C4-2B (cell line): ENCODE data around the gene SIVA1.

Experiments used
- H3K27ac ChIP-seq: fragments of 450-650 bp; 2 replicates; pipeline ENCODE4 v1.5.1; 2017
- ZFX ChIP-seq: fragments of 450-650 bp; IDR thresholded peaks from 2 replicates; pipeline ENCODE4 v1.6.1; 2017
- TF ChIP-seq, protein P1 (sequence below): fragments of 450-650 bp; conservative IDR thresholded peaks from 2 replicates; pipeline ENCODE4 v1.5.1; 2017; ENCODE audit warnings: mild to moderate bottlenecking

Gene SIVA1

DNA sequence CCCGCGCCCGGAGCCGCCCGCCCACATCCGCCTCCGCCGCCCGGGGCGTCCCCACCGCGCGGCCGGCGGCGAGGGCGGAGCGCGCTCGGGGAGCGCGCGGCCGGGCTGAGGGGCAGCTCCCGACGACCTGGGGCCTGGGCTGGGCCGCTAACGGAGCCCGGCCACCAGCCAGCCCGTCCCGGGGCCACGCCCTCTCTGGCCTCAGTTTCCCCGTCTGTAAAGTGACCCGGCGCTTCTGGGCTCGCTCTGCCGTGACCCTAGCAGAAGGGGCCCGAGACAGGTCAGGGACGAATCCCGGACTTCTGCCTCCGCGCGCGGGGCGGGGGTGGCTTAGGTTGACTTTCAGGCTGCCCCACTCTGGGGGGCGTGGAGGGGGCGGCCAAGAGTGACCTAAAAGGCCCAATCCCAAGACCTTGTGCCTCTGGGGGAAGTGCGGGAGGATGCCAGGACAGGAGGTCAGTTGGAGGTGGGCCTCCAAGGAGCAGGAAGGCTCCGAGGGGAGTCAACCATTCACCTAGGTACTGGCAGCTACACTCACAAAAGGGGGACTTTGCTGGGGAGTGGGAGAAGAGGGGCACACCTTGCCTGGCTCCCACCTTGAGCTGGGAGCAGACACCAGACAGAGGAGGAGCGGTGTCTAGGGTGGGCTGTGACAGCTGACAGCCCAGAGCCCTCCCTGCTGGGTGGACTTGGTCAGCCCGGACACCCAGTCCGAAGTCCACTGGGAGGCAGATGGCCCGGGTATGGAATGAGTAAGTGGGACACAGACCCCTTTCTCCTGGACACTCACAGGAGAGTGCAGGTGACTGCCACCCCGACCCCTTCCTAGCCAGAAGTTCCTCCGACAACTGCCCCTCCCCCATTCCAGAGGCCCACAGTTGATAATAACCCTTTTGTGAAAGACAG lies 43.1 kb downstream of the SIVA1 start:
- H3K27ac ChIP-seq = peak overlapping the region; percentile 96
- TF ChIP-seq, protein P1, sequence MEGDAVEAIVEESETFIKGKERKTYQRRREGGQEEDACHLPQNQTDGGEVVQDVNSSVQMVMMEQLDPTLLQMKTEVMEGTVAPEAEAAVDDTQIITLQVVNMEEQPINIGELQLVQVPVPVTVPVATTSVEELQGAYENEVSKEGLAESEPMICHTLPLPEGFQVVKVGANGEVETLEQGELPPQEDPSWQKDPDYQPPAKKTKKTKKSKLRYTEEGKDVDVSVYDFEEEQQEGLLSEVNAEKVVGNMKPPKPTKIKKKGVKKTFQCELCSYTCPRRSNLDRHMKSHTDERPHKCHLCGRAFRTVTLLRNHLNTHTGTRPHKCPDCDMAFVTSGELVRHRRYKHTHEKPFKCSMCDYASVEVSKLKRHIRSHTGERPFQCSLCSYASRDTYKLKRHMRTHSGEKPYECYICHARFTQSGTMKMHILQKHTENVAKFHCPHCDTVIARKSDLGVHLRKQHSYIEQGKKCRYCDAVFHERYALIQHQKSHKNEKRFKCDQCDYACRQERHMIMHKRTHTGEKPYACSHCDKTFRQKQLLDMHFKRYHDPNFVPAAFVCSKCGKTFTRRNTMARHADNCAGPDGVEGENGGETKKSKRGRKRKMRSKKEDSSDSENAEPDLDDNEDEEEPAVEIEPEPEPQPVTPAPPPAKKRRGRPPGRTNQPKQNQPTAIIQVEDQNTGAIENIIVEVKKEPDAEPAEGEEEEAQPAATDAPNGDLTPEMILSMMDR = no peak
- TF ChIP-seq ZFX = no peak

DNA sequence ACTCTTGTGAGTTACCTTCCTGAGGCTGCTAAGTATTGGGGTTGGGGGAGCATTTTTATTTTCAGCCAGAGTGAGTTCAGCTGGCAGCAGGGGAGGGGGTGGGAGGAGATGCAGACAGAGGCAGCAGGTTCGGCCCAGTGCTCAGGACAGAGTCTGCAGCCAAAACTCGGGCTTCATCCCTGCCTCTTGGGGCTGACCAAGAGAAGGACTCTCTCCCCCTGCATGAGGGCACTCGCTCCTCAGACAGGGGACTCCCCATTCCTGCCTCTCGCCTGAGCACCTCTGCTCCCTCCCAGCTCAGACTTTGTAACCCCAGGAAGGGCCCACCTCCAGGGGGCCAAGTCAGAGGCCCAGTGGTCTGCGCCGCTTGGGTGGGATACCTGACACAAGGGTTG lies 43.7 kb downstream of the SIVA1 start:
- H3K27ac ChIP-seq = peak overlapping the region; percentile 96
- no peak for TF ChIP-seq ZFX
- TF ChIP-seq, protein P1 = no peak

DNA sequence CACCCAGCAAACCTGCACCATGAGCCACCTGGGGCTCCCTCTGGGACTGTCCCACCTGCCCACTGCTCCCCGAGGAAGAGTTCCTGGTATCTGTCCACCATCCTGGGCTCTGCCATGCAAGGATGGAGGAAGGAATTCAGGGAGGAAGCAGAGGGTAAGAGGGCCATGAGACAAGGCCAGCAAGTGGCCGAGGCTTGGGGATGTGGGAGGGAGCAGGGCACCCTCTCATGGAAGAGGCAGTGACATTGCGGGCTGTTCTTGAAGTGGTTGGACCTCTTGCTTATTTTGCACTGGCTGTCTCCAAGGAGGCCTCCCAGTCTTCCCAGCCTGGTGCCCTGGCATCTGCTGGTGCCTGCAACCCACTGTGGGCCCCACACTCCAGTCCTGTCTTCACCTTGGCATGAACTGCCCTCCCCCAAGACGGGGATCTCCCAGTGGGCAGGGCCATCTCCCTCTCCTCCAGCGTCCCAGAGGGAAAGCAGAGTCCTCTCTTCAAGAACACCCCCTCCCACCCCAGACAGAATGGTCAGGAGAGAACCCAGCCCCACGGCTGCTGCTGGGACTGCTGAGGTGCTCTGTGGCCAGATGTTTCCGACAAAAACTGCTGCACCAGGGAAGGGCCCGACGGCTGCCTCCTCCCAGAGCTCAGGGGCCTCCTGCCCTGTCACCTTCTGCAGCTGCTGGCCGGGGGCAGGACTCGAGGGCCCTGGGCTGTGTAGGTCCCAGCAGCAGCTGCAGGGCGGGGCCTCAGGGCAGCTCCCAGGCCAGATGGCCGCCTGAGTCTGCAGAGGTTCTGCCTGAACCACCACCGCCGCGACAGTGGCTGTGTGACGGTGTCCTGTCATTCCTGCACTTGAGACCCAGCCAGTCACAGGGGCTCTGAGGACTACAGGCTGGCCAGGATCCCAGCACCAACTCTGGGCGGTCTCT lies 44.4 kb downstream of the SIVA1 start:
- no peak for TF ChIP-seq ZFX
- TF ChIP-seq, protein P1 = no peak
- H3K27ac ChIP-seq = peak overlapping the region; percentile 96

GRCh38 chr14:104798300-104799243 lies 45.6 kb downstream of the SIVA1 start:
- no peak for TF ChIP-seq ZFX
- TF ChIP-seq, protein P1 = no peak
- peak overlapping the region; percentile 98; the same call in 1 of the 2 replicates for H3K27ac ChIP-seq

GRCh38 chr14:104799244-104800014 lies 46.5 kb downstream of the SIVA1 start:
- peak overlapping the region; percentile 98 for H3K27ac ChIP-seq
- TF ChIP-seq, protein P1 = no peak
- no peak for TF ChIP-seq ZFX
